GM12874 (cell line): ENCODE data around the gene C1QTNF5.

Source experiments
- TF ChIP-seq, protein P1 (sequence below): IDR thresholded peaks from 2 replicates; pipeline ENCODE4 v1.5.1; 2011; ENCODE audit warnings: low read depth, mild to moderate bottlenecking, control low read depth, low read length, moderate library complexity; ENCODE audit not compliant: insufficient read depth

Gene C1QTNF5

GRCh38 chr11:119341222-119342022 is 739 bp upstream of the C1QTNF5 start:
- TF ChIP-seq, protein P1, sequence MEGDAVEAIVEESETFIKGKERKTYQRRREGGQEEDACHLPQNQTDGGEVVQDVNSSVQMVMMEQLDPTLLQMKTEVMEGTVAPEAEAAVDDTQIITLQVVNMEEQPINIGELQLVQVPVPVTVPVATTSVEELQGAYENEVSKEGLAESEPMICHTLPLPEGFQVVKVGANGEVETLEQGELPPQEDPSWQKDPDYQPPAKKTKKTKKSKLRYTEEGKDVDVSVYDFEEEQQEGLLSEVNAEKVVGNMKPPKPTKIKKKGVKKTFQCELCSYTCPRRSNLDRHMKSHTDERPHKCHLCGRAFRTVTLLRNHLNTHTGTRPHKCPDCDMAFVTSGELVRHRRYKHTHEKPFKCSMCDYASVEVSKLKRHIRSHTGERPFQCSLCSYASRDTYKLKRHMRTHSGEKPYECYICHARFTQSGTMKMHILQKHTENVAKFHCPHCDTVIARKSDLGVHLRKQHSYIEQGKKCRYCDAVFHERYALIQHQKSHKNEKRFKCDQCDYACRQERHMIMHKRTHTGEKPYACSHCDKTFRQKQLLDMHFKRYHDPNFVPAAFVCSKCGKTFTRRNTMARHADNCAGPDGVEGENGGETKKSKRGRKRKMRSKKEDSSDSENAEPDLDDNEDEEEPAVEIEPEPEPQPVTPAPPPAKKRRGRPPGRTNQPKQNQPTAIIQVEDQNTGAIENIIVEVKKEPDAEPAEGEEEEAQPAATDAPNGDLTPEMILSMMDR = no peak

DNA sequence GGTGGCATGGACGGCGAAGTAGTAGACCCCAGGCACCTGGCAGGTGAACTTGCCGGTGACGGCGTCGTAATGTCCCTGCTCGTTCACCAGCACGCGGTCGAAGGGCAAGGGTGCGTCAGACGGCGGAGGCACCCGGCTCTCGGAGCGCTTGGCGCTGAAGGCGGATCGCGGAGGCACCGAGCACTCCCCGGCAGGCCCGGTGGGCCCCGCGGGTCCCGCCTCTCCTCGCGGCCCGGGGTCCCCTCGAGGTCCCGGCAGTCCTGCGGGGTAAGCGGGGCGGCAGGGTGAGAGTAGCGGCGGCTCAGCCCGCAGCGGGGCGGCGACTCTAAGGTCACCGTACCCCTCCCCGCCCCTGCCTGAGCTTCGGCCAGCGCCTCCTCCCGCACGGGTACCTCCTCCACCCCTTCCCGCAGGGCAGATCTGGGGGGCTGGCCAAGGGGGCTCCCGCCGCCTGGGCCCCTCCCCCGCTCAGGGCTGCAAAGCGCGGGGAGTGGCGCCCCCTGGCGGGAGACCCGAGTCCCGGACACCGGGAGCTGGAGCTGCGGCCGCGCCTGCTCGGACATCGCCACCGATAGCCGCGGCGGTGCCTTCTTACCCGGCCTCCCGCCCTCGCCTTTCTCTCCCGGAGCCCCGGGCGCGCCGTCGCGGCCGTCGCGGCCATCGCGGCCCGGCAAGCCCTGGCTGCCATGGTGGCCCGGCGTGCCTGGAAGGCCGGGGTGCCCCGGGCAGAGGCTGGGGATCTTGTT is 921 bp downstream of the C1QTNF5 start:
- TF ChIP-seq, protein P1 = peak; percentile 89

- TF ChIP-seq, protein P1 = no peak
Measured at GRCh38 chr11:119338965-119339588, 1.6 kb downstream of the C1QTNF5 start.

GRCh38 chr11:119338318-119338890 is 2.3 kb downstream of the C1QTNF5 start:
- TF ChIP-seq, protein P1 = peak; percentile 81

DNA sequence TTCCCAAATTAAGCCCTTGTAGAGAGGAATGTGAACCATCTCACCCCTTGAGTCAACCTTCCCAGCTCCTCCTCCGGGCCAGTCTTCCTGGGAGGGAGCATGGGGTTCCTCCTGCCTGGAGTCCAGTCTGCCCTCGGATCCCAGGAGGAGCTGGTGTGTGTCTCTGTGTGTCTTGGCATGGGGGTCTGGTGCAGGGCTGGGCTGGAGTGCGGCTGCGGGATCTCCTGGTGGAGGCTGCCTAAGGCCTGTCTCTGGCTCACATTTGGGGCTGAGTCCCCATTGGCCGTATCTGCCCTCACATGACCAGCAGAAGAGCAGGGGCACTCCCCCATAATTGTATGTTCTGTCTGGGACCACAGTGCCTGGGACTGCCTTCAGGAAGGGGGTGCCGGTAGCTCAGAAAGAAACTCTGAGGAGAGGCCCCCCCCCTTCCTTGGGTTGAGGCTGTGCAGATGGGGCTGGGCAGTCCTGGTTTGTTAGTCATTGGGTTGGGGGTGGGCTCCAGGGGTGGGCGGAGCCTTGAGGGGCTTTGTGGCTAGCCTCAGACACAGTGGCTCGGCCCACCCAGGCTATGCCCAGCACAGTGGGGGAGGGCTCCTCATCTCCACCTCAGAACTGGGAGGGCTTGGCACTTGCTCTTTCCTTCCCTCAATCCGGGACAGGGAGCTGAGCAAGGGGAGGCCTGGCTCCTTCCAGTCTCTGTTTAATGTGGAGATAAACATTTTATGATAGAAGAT is 2.9 kb downstream of the C1QTNF5 start:
- TF ChIP-seq, protein P1 = no peak

- TF ChIP-seq, protein P1 = no peak
Measured at GRCh38 chr11:119336744-119337469, 3.8 kb downstream of the C1QTNF5 start.
